ENCODE results near the gene LASP1.
"Not testable (repeated sequence)": the region's sequence is repeated elsewhere in the genome, so short reads cannot be mapped to it uniquely, and the experiment has no call there.

LASP1 gene

DNA sequence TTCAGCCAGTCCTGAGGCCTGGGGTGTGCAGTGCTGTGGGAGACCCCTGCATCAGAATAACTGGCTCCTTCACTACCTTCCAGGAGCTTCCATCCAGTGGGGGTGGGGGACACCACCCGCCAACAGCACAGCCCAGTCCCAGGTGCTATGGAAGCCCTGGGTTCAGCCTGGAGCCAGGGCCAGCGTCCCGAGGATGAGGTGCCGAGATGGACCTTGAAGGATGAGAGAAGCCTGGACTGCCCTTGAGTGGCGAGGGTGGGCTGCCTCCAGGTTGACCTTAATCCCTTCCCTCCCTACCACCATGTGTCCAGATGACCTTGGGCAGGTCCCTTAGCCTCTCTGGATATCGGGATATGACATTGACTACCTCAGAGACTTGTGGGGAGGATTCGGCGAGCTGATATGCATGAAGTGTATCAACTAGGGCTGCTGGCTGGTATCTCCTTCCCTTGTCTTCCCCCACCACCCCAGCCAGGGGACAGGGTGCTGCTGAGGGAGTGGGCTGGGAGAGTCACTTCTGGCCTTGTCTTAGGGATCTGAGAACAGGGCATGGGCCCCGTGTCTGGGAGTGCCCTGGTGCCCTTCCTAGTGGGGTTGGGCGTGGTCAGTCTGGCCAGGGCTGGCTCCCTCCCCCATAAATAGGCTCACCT lies 41.3 kb downstream of the LASP1 start:
- DNase-seq: no peak

DNA sequence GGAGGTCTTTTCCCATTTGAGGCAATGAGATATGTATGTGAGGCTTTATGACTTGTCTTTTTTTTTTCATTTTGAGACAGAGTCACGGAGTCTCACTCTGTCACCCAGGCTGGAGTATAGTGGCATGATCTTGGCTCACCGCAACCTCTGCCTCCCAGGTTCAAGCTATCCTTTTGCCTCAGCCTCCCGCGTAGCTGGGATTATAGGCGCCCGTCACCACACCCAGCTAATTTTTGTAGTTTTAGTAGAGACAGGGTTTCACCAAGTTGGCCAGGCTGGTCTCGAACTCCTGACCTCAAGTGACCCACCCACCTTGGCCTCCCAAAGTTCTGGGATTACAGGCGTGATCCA lies 41.8 kb downstream of the LASP1 start:
- DNase-seq: not testable (repeated sequence)

DNA sequence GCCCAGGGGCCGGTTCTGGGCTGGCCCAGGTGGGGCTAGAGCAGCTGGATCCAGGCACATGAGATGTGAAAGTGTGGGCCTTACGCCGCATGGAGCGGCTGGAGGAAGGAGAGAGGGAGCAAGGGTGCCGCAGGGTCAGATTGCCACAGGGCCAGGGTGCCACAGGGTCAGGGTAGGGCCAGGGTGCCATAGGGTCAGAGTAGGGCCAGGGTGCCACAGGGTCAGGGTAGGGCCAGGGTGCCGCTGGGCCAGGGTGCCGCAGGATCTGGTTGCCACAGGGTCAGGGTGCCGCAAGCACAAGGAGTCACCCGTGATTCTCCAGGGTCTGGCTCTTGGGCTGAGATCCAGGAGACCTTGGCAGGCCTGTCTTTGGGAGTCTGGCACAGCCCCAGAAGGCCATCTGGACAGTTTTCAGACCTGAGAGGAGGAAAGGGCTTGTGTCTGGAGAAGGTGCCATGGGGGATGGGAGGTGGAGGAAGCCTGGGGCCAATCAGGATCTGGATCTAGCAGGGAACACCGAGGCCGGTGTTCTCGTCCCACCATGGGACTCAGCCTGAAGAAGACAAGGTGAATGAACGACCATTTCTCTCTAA lies 42.5 kb downstream of the LASP1 start:
- no peak for DNase-seq

DNA sequence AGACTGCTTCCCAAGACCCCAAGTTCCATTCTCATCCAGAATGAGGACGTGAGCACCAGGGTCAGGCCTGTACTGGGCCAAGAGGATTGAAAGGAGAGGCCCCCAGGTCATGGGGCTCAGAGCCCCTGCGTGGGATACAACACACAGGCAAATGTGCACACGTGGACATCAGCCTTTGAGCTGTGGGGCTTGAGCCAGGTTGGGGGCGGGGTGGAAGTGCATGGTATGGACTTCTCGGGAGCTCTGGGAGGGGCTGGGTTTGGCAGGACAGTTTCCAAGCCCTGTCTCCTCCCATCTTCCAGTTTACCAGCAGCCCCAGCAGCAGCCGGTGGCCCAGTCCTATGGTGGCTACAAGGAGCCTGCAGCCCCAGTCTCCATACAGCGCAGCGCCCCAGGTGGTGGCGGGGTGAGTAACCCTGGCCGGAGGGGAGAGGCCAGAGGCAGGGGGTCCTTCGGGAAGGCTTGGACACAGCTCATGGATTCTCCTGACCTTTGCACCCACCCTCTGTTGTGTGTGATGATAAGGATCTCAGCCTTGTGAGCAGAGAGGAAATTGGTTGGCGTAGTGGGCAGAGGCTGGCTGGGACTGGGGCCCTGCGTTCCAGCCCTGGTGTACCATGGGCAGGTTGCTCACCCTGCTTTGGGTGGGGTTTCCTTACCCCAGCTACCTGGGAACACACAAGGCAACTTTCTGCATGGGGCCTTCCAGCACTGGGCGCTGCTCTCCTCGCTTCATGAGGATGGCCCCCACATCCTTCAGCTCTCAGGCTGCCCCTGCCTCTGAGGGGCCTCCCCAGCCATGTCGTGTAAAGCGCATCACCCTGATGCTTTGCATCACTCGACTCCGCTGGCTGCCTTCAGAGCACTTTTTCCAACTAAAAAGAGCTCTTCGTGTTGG lies 45.1 kb downstream of the LASP1 start:
- DNase-seq: no peak

DNA sequence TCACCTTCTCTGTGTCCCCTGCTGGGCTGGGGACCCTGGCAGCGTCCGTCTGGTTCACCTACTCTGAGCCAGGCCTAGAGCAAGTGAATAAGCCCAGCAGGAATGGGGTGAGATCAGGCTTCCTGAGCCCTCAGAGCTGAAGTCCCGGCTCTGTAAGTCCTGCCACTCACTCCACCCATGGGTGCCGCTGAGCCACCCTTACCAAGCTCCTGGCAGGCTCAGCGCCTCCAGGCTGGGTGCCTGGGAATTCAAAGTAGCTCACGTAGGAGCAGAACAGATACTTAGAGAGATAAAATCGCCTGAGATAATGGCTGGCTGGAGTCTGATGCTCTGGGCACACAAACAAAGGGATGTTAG lies 45.8 kb downstream of the LASP1 start:
- no peak for DNase-seq

DNA sequence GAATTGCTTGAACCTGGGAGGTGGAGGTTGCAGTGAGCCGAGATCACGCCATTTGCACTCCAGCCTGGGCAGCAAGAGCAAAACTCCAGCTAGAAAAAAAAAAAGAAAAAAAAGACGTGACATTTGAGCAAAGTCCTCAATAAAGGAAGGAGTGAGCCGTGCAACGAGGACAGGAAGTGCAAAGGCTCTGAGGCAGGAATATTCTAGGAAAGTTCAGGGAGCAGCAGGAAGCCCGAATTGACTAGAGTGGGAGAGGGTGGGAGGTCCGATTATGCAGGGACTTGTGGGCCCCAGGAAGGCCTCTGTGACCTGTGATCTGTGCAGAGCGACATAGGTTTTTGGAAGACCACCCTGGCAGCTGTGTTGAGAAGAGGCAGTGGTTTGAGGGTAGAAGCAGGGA lies 46.9 kb downstream of the LASP1 start:
- DNase-seq: no peak

DNA sequence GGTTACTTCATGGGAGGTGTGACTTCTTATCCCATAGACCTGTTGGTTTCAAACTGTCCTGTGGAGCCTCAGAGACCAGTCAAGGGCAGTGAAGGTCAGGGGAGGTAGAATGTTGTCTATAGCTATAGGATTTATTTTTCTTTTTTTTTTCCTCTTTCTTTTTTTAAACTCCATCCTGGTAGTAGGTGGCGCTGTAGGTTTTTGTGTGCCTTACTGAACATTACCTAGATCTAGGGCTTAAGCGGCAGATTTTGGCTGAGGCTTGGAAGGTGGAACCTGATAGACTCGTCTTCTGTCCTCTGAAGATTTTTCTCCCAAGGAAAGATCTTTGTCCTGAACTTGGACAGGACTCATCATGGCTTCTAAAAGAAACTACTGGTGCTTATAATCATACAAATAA lies 47.4 kb downstream of the LASP1 start:
- no peak for DNase-seq

DNA sequence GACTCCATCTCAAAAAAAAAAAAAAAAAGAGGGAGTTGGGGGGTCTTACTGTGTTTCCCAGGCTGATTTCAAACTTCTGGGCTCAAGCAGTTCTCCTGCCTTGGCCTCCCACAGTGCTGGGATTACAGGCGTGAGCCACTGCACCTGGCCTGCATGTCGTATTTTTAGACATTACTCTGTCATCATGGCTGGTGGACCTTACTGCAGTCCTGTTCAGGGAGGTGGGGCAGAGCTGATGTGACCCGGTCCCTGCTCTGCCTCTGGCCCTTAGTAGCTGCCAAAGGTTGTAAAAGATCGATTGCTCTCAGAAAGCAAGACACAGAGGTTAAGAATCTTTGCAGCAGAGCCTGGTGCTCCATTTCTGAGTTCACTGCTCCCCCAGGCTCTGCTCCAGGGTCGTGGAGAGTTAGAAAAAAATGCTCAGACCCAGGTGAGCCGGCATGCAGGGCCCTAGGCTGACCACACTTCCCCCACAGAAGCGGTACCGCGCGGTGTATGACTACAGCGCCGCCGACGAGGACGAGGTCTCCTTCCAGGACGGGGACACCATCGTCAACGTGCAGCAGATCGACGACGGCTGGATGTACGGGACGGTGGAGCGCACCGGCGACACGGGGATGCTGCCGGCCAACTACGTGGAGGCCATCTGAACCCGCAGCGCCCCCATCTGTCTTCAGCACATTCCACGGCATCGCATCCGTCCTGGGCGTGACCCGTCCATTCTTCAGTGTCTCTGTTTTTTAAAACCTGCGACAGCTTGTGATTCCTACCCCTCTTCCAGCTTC lies 48.5 kb downstream of the LASP1 start:
- DNase-seq: no peak

DNA sequence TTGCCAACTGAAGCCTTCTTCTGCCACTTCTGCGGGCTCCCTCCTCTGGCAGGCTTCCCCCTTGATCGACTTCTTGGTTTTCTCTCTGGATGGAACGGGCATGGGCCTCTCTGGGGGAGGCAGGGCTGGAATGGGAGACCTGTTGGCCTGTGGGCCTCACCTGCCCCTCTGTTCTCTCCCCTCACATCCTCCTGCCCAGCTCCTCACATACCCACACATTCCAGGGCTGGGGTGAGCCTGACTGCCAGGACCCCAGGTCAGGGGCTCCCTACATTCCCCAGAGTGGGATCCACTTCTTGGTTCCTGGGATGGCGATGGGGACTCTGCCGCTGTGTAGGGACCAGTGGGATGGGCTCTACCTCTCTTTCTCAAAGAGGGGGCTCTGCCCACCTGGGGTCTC lies 49.1 kb downstream of the LASP1 start:
- no peak for DNase-seq

DNA sequence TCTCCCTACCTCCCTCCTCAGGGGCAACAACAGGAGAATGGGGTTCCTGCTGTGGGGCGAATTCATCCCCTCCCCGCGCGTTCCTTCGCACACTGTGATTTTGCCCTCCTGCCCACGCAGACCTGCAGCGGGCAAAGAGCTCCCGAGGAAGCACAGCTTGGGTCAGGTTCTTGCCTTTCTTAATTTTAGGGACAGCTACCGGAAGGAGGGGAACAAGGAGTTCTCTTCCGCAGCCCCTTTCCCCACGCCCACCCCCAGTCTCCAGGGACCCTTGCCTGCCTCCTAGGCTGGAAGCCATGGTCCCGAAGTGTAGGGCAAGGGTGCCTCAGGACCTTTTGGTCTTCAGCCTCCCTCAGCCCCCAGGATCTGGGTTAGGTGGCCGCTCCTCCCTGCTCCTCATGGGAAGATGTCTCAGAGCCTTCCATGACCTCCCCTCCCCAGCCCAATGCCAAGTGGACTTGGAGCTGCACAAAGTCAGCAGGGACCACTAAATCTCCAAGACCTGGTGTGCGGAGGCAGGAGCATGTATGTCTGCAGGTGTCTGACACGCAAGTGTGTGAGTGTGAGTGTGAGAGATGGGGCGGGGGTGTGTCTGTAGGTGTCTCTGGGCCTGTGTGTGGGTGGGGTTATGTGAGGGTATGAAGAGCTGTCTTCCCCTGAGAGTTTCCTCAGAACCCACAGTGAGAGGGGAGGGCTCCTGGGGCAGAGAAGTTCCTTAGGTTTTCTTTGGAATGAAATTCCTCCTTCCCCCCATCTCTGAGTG lies 49.6 kb downstream of the LASP1 start:
- no peak for DNase-seq

DNA sequence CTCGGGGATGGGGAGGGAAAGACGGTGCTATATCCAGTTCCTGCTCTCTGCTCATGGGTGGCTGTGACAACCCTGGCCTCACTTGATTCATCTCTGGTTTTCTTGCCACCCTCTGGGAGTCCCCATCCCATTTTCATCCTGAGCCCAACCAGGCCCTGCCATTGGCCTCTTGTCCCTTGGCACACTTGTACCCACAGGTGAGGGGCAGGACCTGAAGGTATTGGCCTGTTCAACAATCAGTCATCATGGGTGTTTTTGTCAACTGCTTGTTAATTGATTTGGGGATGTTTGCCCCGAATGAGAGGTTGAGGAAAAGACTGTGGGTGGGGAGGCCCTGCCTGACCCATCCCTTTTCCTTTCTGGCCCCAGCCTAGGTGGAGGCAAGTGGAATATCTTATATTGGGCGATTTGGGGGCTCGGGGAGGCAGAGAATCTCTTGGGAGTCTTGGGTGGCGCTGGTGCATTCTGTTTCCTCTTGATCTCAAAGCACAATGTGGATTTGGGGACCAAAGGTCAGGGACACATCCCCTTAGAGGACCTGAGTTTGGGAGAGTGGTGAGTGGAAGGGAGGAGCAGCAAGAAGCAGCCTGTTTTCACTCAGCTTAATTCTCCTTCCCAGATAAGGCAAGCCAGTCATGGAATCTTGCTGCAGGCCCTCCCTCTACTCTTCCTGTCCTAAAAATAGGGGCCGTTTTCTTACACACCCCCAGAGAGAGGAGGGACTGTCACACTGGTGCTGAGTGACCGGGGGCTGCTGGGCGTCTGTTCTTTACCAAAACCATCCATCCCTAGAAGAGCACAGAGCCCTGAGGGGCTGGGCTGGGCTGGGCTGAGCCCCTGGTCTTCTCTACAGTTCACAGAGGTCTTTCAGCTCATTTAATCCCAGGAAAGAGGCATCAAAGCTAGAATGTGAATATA lies 50.8 kb downstream of the LASP1 start:
- DNase-seq: no peak

DNA sequence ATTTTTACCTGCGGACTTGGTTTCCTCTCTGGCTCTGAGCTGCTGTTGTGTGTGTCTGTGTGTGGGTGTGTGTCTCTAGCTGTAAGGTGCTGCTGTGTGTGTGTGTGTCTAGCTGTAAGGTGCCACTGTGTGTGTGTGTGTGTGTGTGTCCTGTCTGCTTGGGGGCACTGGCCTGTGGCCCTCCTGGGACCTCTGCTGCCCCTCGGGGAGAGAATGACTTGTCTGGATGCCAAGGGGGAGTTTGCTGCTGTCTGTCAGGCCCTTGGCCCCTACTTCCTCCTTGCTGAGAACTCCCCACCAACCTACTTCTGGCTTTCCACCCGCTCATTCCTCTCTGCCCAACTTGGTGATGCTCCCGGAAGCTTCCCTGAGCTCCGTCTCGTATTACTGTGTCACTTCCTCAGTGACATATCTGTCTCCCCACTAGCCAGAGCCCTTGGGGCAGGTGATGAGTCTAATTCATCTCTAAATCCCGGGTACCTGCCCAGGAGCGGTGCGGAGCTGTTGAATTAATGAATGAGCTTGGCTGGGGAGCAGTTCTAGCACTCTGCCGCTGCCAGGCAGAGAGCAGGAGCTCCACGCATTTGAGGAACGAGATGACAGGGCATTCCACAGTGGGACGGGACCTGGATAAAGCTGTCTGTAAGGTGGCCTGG lies 52.0 kb downstream of the LASP1 start:
- no peak for DNase-seq

DNA sequence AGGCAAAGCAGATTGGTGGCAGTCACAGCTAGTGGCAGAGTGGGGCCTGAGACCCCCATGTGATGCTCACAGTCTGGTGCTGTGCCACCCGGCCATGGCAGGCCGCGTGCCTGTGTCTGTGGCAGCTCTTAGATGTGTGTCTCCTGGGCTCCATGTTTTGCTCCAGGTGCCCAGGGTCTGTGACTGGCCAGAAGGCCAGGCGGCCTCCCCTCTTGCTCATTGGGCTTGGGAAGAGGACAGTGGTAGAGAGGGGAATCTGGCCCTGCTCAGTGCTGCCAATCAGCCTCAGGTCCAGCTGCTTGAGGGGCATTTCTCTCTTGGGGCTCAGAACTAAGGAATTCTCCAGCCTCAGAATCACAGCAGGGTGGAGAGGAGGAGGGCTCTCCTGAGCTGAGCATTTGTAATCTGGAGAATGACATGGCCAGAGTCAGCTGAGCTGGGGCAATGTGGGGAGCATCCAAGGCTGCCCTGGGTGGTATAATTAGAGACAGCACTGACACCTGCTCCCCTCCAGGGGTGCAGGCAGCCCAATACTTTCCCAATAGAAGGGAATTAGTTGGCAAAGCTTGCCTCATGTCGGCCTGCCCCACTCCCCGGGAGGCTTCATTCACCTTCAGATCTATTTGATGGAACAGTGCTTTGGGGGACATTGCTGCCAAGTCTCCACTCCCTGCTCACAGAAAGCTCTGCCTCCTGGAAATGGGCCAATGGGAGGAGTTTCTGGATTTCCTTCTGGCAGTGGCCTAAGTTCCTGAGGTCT lies 52.9 kb downstream of the LASP1 start:
- no peak for DNase-seq

DNA sequence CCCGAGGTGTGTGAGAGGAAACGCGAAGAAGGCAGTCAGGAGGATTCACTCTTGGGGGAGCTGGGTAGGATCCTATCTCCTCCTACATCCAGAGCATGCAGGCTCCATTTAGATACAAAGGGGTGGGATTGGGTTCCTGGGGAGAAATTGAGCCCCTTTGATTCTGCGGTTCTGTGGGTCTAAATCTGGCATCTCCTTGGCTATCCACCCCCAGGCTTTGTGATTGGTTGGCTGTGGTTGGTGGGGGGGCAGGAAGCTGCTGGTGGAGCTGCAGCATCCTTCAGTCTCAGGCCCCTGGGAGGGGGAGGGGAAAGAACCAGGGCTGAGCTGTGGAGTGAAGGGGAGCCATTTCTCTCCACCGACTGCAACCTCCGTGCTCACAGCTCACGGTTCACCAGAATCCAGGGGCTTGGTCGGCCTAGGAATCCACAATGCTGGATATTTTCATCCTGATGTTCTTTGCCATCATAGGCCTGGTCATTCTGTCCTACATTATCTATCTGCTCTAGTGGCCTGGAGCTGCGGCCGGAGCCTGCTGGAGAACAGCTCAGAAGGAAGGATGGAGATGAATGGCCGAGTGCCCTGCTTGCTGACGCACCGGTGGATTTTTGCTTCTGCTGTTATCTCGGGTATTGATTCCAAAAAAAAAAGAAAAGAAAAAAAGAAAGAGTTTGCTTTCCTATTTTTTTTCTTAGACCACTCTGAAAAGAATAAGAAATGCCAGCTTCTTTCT lies 55.6 kb downstream of the LASP1 start, which contains the start of gene LASP1NB:
Gene LASP1NB, plus strand, starts transcription at position 352 of the 733 bp plus-strand sequence.
- DNase-seq: no peak

DNA sequence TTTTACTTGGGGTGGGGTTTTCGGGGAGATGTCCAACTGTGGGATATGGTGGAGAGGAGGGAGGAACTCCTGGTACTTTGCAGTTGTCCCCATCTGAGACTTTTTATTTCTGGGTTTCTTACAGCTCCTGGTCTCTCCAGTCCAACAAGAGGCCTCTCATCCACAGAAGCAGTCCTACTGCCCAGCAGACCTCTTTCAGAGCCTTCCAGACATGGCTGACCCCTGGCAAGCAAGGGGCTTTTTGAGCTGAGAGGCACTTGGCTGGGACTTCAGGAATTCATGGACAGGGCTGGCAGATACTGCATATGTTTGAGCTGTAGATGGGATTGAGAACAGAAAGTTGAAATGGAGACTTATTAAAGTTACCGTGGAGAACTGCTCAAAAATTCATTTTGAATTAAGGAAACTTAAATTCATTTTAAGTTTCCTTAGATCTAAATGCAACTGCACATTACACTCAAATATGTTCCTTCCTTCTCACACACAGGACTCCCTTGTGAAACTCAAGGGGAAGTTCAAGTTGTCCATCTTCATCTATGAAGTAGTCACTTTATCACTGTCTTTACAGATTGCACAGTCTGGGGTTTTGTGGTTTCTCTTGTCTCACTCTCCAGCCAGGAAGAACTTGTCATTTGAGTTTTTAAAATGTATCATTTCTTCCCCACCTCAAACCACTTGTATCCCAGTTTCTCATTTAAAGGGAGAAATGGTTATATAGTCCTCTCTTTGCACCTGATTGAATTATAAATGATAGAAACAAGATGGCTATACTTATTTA lies 56.6 kb downstream of the LASP1 start:
- DNase-seq: peak in 1 of 2 donors; percentile 91

DNA sequence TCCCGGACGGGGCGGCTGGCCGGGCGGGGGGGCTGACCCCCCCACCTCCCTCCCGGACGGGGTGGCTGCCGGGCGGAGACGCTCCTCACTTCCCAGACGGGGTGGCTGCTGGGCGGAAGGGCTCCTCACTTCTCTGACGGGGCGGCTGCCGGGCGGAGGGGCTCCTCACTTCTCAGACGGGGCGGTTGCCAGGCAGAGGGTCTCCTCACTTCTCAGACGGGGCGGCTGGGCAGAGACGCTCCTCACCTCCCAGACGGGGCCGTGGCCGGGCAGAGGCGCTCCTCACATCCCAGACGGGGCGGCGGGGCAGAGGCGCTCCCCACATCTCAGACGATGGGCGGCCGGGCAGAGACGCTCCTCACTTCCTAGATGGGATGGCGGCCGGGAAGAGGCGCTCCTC lies 60.9 kb downstream of the LASP1 start:
- not testable (repeated sequence) for DNase-seq

DNA sequence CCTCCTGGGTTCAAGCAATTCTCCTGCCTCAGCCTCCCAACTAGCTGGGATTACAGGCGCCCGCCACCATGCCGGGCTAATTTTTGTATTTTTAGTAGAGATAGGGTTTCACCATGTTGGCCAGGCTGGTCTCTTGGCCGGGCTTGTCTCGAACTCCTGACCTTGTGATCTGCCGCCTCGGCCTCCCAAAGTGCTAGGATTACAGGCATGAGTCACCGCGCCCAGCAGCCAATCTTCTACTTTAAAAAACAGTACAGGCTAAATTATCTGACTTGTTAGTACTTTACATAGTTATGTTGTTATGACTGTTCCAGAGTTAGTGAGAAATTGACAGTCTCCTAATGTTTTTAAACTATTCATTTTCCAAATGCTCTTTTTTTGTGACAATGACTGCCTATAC lies 64.1 kb downstream of the LASP1 start:
- not testable (repeated sequence) for DNase-seq

DNA sequence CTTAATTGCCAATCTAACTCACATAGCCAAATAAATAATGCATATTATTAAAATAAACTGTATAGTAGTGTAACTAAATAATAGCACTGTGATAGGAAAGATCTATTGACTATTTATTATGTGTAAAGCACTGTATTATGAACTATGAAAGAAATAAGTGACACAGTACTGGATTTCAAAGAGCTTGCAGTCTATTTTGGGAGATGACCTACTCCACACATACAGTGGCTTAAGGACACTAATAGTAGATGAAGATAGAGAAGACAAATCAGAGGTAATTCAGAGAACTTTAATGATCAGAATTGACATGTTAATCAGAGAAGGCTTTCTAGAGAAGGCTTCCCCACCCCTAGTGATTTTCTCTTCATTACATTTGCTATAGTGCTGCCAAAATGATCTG lies 70.1 kb downstream of the LASP1 start:
- no peak for DNase-seq

DNA sequence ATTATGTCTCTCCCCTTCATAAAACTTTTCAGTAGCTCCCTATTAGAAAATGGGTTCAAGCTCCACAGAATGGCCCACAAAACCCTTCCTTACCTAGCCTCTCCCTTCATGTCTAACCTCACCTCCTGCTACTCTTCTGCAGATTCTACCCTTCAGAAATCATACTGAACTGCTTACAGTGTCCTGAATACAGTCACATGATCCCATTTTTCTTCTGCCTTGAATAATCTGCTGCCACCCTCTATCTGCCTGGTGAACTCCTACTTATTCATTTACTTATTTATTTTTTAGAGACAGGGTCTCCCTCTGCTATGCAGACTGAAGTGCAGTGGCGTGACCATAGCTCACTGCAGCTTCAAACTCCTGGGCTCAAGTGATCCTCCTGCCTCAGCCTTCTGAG lies 70.5 kb downstream of the LASP1 start:
- no peak for DNase-seq
